Measurements from ENCODE around the gene RFX4. TPM values are rescaled to one million over a fixed set of nuclear protein-coding genes. Genes with fewer than 3 reads are reported as not detected.

RFX4 gene
- total and polyA plus RNA-seq, 5 donors: not detected

GRCh38 chr12:106774005-106774807 is 191.4 kb downstream of the RFX4 start, which contains the start of gene RIC8B:
RIC8B (plus strand) TSS chr12:106774682; CDS start chr12:106774746, 64 bp downstream.
- ATAC-seq (peak; percentile 98), DNase-seq (peak; percentile 96 to 98 (median 97))
- intact Hi-C loops (cut with DNase I): no loop called here
- Histone ChIP-seq H3K4me3 (ENCODE audit: low read length) (peak within 1 kb of the TSS; percentile 79), H3K9me3 (ENCODE audit: control insufficient read depth, low read length) (no peaks in the 10 kb centered on the region), H3K27me3 (ENCODE audit: control insufficient read depth, insufficient read depth) (no peaks in the 10 kb centered on the region), H3K4me1 (ENCODE audit: control insufficient read depth, insufficient read depth, low read length) (peaks cover 3% of the 10 kb centered on the region), H3K27ac (ENCODE audit: low read length) (peak within 1 kb of the TSS; percentile 98)
- WGBS: under 1% methylated on average over 66 of the region's 66 CpGs

- no peaks in the 10 kb centered on the region for H3K9me3 ChIP-seq (ENCODE audit: control insufficient read depth, low read length)
- 5% methylated on average over 29 of the region's 29 CpGs for WGBS
- no peak for DNase-seq
- peaks cover 3% of the 10 kb centered on the region for H3K4me1 ChIP-seq (ENCODE audit: control insufficient read depth, insufficient read depth, low read length)
- intact Hi-C loops (cut with DNase I): no loop called here
- peak overlapping the region; percentile 79 for H3K4me3 ChIP-seq (ENCODE audit: low read length)
- no peak for ATAC-seq
- peak overlapping the region; percentile 98 for H3K27ac ChIP-seq (ENCODE audit: low read length)
- no peaks in the 10 kb centered on the region for H3K27me3 ChIP-seq (ENCODE audit: control insufficient read depth, insufficient read depth)
Observed at GRCh38 chr12:106774808-106775524, 192.2 kb downstream of the RFX4 start.

- H3K4me3 ChIP-seq (ENCODE audit: low read length): no peak overlapping the region
- WGBS: 90% methylated on average over 5 of the region's 5 CpGs
- no peak overlapping the region for H3K27ac ChIP-seq (ENCODE audit: low read length)
- H3K9me3 ChIP-seq (ENCODE audit: control insufficient read depth, low read length): no peaks in the 10 kb centered on the region
- intact Hi-C loops (cut with DNase I): no loop called here
- H3K27me3 ChIP-seq (ENCODE audit: control insufficient read depth, insufficient read depth): no peaks in the 10 kb centered on the region
- ATAC-seq (no peak), DNase-seq (no peak)
- H3K4me1 ChIP-seq (ENCODE audit: control insufficient read depth, insufficient read depth, low read length): peaks cover 3% of the 10 kb centered on the region
Observed at GRCh38 chr12:106776897-106777296, 194.1 kb downstream of the RFX4 start.

GRCh38 chr12:106780010-106780631 is 197.3 kb downstream of the RFX4 start:
- WGBS: 38% methylated on average over 3 of the region's 3 CpGs
- intact Hi-C loops (cut with DNase I): no loop called here
- Histone ChIP-seq H3K4me1 (ENCODE audit: control insufficient read depth, insufficient read depth, low read length) (peaks cover 3% of the 10 kb centered on the region), H3K4me3 (ENCODE audit: low read length) (no peak overlapping the region), H3K27ac (ENCODE audit: low read length) (no peak overlapping the region), H3K9me3 (ENCODE audit: control insufficient read depth, low read length) (no peaks in the 10 kb centered on the region), H3K27me3 (ENCODE audit: control insufficient read depth, insufficient read depth) (no peaks in the 10 kb centered on the region)
- no peak for DNase-seq
- no peak for ATAC-seq

GRCh38 chr12:106782619-106783018 is 199.8 kb downstream of the RFX4 start:
- Histone ChIP-seq H3K27ac (ENCODE audit: low read length) (no peak overlapping the region), H3K4me1 (ENCODE audit: control insufficient read depth, insufficient read depth, low read length) (no peaks in the 10 kb centered on the region), H3K27me3 (ENCODE audit: control insufficient read depth, insufficient read depth) (no peaks in the 10 kb centered on the region), H3K4me3 (ENCODE audit: low read length) (no peak overlapping the region), H3K9me3 (ENCODE audit: control insufficient read depth, low read length) (no peaks in the 10 kb centered on the region)
- intact Hi-C loops (cut with DNase I): no loop called here
- DNase-seq (no peak), ATAC-seq (no peak)
- WGBS: 73% methylated on average over 1 of the region's 1 CpG

GRCh38 chr12:106783515-106783914 is 200.7 kb downstream of the RFX4 start:
- intact Hi-C loops (cut with DNase I): no loop called here
- no peak for DNase-seq
- ATAC-seq: no peak
- Histone ChIP-seq H3K9me3 (ENCODE audit: control insufficient read depth, low read length) (no peaks in the 10 kb centered on the region), H3K4me1 (ENCODE audit: control insufficient read depth, insufficient read depth, low read length) (no peaks in the 10 kb centered on the region), H3K27me3 (ENCODE audit: control insufficient read depth, insufficient read depth) (no peaks in the 10 kb centered on the region), H3K27ac (ENCODE audit: low read length) (no peak overlapping the region), H3K4me3 (ENCODE audit: low read length) (no peak overlapping the region)
- WGBS: 83% methylated on average over 5 of the region's 5 CpGs

GRCh38 chr12:106790020-106790419 is 207.2 kb downstream of the RFX4 start:
- intact Hi-C loops (cut with DNase I): no loop called here
- Histone ChIP-seq H3K27me3 (ENCODE audit: control insufficient read depth, insufficient read depth) (no peaks in the 10 kb centered on the region), H3K4me3 (ENCODE audit: low read length) (no peak overlapping the region), H3K9me3 (ENCODE audit: control insufficient read depth, low read length) (no peaks in the 10 kb centered on the region), H3K27ac (ENCODE audit: low read length) (no peak overlapping the region), H3K4me1 (ENCODE audit: control insufficient read depth, insufficient read depth, low read length) (no peaks in the 10 kb centered on the region)
- DNase-seq (no peak), ATAC-seq (no peak)
- 97% methylated on average over 2 of the region's 2 CpGs for WGBS

GRCh38 chr12:106791531-106791930 is 208.7 kb downstream of the RFX4 start:
- H3K27ac ChIP-seq (ENCODE audit: low read length): no peak overlapping the region
- no peak overlapping the region for H3K4me3 ChIP-seq (ENCODE audit: low read length)
- no peaks in the 10 kb centered on the region for H3K27me3 ChIP-seq (ENCODE audit: control insufficient read depth, insufficient read depth)
- DNase-seq (no peak), ATAC-seq (no peak)
- H3K4me1 ChIP-seq (ENCODE audit: control insufficient read depth, insufficient read depth, low read length): no peaks in the 10 kb centered on the region
- intact Hi-C loops (cut with DNase I): no loop called here
- H3K9me3 ChIP-seq (ENCODE audit: control insufficient read depth, low read length): no peaks in the 10 kb centered on the region

- 88% methylated on average over 1 of the region's 1 CpG for WGBS
- no peak for DNase-seq
- Histone ChIP-seq H3K9me3 (ENCODE audit: control insufficient read depth, low read length) (no peaks in the 10 kb centered on the region), H3K4me1 (ENCODE audit: control insufficient read depth, insufficient read depth, low read length) (no peaks in the 10 kb centered on the region), H3K27me3 (ENCODE audit: control insufficient read depth, insufficient read depth) (no peaks in the 10 kb centered on the region), H3K4me3 (ENCODE audit: low read length) (no peak overlapping the region), H3K27ac (ENCODE audit: low read length) (no peak overlapping the region)
- ATAC-seq: no peak
- intact Hi-C loops (cut with DNase I): no loop called here
Observed at GRCh38 chr12:106794369-106794768, 211.6 kb downstream of the RFX4 start.

- no peak overlapping the region for H3K4me3 ChIP-seq (ENCODE audit: low read length)
- H3K4me1 ChIP-seq (ENCODE audit: control insufficient read depth, insufficient read depth, low read length): peaks cover 2% of the 10 kb centered on the region
- ATAC-seq (no peak), DNase-seq (no peak)
- intact Hi-C loops (cut with DNase I): no loop called here
- no peaks in the 10 kb centered on the region for H3K27me3 ChIP-seq (ENCODE audit: control insufficient read depth, insufficient read depth)
- H3K9me3 ChIP-seq (ENCODE audit: control insufficient read depth, low read length): no peaks in the 10 kb centered on the region
- H3K27ac ChIP-seq (ENCODE audit: low read length): no peak overlapping the region
- WGBS: 31% methylated on average over 1 of the region's 1 CpG
Observed at GRCh38 chr12:106801167-106801708, 218.4 kb downstream of the RFX4 start.
